H1 (cell line): ENCODE measurements around the gene APEH. TPM values are rescaled to one million over a fixed set of nuclear protein-coding genes. Genes with fewer than 3 reads are reported as not detected.

Experiments used
- ASH2L ChIP-seq: fragments of 200-600, 300-600 bp; sonication (generic); IDR thresholded peaks from one replicate; pipeline ENCODE4 v1.7.1; 2017; ENCODE audit warnings: low read length
- ATF2 ChIP-seq: IDR thresholded peaks from 2 replicates; pipeline ENCODE4 v1.6.1; 2012; ENCODE audit warnings: low read length, inconsistent platforms
- CBX5 ChIP-seq: fragments of 300-800, 300-1000 bp; sonication (generic); IDR thresholded peaks from 2 replicates; pipeline ENCODE4 v1.7.1; 2016; ENCODE audit warnings: antibody characterized with exemption, low read length, low read depth
- CEBPB ChIP-seq: IDR thresholded peaks from 2 replicates; pipeline ENCODE4 v1.6.1; 2012; ENCODE audit warnings: low read depth, low read length
- CTBP2 ChIP-seq: IDR thresholded peaks from 2 replicates; pipeline ENCODE4 v1.7.0; 2011; ENCODE audit warnings: borderline replicate concordance, mild to moderate bottlenecking, moderate library complexity, mixed read lengths, low read length; ENCODE audit not compliant: insufficient read depth, insufficient read length
- E2F6 ChIP-seq: IDR thresholded peaks from 2 replicates; pipeline ENCODE4 v1.6.1; 2012; ENCODE audit warnings: inconsistent platforms
- EZH2 ChIP-seq: fragments of 200-600 bp; sonication (generic); IDR thresholded peaks from 2 replicates; pipeline ENCODE4 v1.7.1; 2012; ENCODE audit warnings: low read depth, mild to moderate bottlenecking, moderate library complexity, low read length, inconsistent platforms; ENCODE audit not compliant: severe bottlenecking
- GTF2F1 ChIP-seq: IDR thresholded peaks from 2 replicates; pipeline ENCODE4 v1.6.1; 2012; ENCODE audit warnings: low read depth, low read length, improper control_type of control experiment, borderline replicate concordance
- HDAC2 ChIP-seq, 2 experiments: fragments of 300-600 bp in 1 of 2; sonication (generic) in 1 of 2; IDR thresholded peaks; 2 replicates each; pipeline ENCODE4 v1.6.1; 2011 to 2012; ENCODE audit warnings: low read depth in 2 of 2, low read length in 2 of 2, mild to moderate bottlenecking in 2 of 2, moderate library complexity in 2 of 2, borderline replicate concordance in 1 of 2, inconsistent platforms in 1 of 2
- HDAC6 ChIP-seq: IDR thresholded peaks from one replicate; pipeline ENCODE4 v1.7.1; 2012; ENCODE audit warnings: low read depth, mild to moderate bottlenecking, inconsistent platforms, low read length, moderate library complexity
- KDM4A ChIP-seq: IDR thresholded peaks from one replicate; pipeline ENCODE4 v1.7.1; 2012; ENCODE audit warnings: low read depth, mild to moderate bottlenecking, moderate library complexity, low read length, inconsistent platforms; ENCODE audit not compliant: severe bottlenecking
- MAX ChIP-seq: IDR thresholded peaks from 2 replicates; pipeline ENCODE4 v1.6.1; 2012; ENCODE audit warnings: inconsistent platforms
- PHF8 ChIP-seq: fragments of 200-600 bp; sonication (generic); conservative IDR thresholded peaks from 2 replicates; pipeline ENCODE4 v1.7.1; 2012; ENCODE audit warnings: low read depth, mild to moderate bottlenecking, inconsistent platforms, low read length, moderate library complexity
- RFX5 ChIP-seq: IDR thresholded peaks from 2 replicates; pipeline ENCODE4 v1.6.1; 2011; ENCODE audit warnings: low read depth, low read length, improper control_type of control experiment, borderline replicate concordance
- SP2 ChIP-seq: IDR thresholded peaks from 2 replicates; pipeline ENCODE4 v1.6.1; 2012; ENCODE audit warnings: mild to moderate bottlenecking, low read length, inconsistent platforms
- SP4 ChIP-seq: IDR thresholded peaks from 2 replicates; pipeline ENCODE4 v1.6.1; 2012; ENCODE audit warnings: low read length, inconsistent platforms
- SUZ12 ChIP-seq: fragments of 200-600 bp; sonication (generic); IDR thresholded peaks from 2 replicates; pipeline ENCODE4 v1.6.1; 2012; ENCODE audit warnings: mild to moderate bottlenecking, inconsistent platforms, low read length, moderate library complexity, mixed read lengths
- TCF12 ChIP-seq: IDR thresholded peaks from 2 replicates; pipeline ENCODE4 v1.6.1; 2011; ENCODE audit warnings: low read depth, mild to moderate bottlenecking, low read length
- USF2 ChIP-seq: IDR thresholded peaks from 2 replicates; pipeline ENCODE4 v1.6.1; 2011; ENCODE audit warnings: low read length, improper control_type of control experiment
- ZNF274 ChIP-seq: IDR thresholded peaks from 2 replicates; pipeline ENCODE4 v1.7.0; 2012; ENCODE audit warnings: low read length, borderline replicate concordance; ENCODE audit errors: extremely low read depth
- polyA plus RNA-seq, 7 experiments: library from polyadenylated mRNA; depleted of rRNA in 3 of 7; stranded (reverse) in 5 of 7; unstranded in 2 of 7; fragments of >200 nt in 5 of 7; fragments of 200-250 nt in 2 of 7; gene quantifications; 1 replicate in 5 of 7; 2 replicates in 1 of 7; 4 replicates in 1 of 7; pipeline versions ENCODE4 v1.2.1 to v1.2.3, GENCODE V29; 2011 to 2013; ENCODE audit warnings: missing spikeins in 2 of 7, mixed read lengths in 2 of 7
- total RNA-seq: library from RNA; stranded (reverse); fragmentation: NEBNext Ultra II Directional; extraction: Animal tissue kit (Norgen Biotek cat#: 25700); gene quantifications from 2 replicates; pipeline ENCODE4 v1.2.1, GENCODE V29; 2021

Gene APEH
- total and polyA plus RNA-seq, 2 of the 8 experiments (the other 6 are each of a cell fraction or from before 2014, with no cell fraction given) = 222 to 260 TPM

GRCh38 chr3:49719214-49719884 lies 45.2 kb downstream of the APEH start, which contains the start of gene AMIGO3 (continued):
- TF ChIP-seq MAX (peak; percentile 5; the same call in 1 of the 2 replicates), EZH2 (no peak), PHF8 (no peak; the same call in 1 of the 2 replicates), HDAC2 (IDR thresholded peaks at IDR 0.05; ENCODE audit: borderline replicate concordance in 1 of 2, low read depth in 2 of 2, low read length in 2 of 2) (no peak; a peak in 1 of 4 replicates), KDM4A (peak; percentile 31), SP2 (no peak), CTBP2 (no peak), TCF12 (no peak), GTF2F1 (no peak), HDAC6 (no peak), CBX5 (no peak), RFX5 (no peak), SUZ12 (no peak), ASH2L (peak; percentile 20), E2F6 (peak; percentile 70; the same call in 1 of the 2 replicates), CEBPB (no peak), ATF2 (0 out of 2 replicates have a peak, but pooled peaks have one; percentile 28), ZNF274 (no peak), USF2 (no peak), SP4 (peak; percentile 35; the same call in 1 of the 2 replicates)
